Suprapubic skin (tissue), 4 donors: ENCODE measurements around the gene CRYL1. TPM values are rescaled to one million over a fixed set of nuclear protein-coding genes. Genes with fewer than 3 reads are reported as not detected.

ENCODE experiments used
- DNase-seq, 2 donors: peaks; one replicate each; pipeline ENCODE4 v3.0.0-alpha.2; 2019; ENCODE audit warnings: low spot score in 2 of 2
- H3K27ac ChIP-seq: fragments of 200-600 bp; sonication (generic); one replicate; pipeline ENCODE4 v1.5.1; 2019
- H3K27me3 ChIP-seq: fragments of 200-600 bp; sonication (generic); one replicate; pipeline ENCODE4 v1.5.1; 2019
- H3K36me3 ChIP-seq: fragments of 200-600 bp; sonication (generic); one replicate; pipeline ENCODE4 v1.5.1; 2019
- H3K4me1 ChIP-seq: fragments of 200-600 bp; sonication (generic); one replicate; pipeline ENCODE4 v1.5.1; 2019
- H3K4me3 ChIP-seq: fragments of 200-600 bp; sonication (generic); one replicate; pipeline ENCODE4 v1.5.1; 2019; ENCODE audit warnings: mild to moderate bottlenecking
- H3K9me3 ChIP-seq: fragments of 200-600 bp; sonication (generic); one replicate; pipeline ENCODE4 v1.5.1; 2019
- CTCF ChIP-seq, 2 donors: fragments of 200-600 bp in 1 of 2; fragments of 450-650 bp in 1 of 2; sonication (generic) in 1 of 2; IDR thresholded peaks; one replicate each; pipeline ENCODE4 v1.5.1; 2016 to 2019; ENCODE audit warnings: antibody characterized with exemption in 2 of 2, mild to moderate bottlenecking in 1 of 2, moderate library complexity in 1 of 2
- EP300 ChIP-seq: sonication (generic); formaldehyde crosslinking; IDR thresholded peaks from one replicate; pipeline ENCODE4 v1.6.1; 2017; ENCODE audit warnings: antibody characterized with exemption
- POLR2A ChIP-seq, 2 donors: fragments of 450-650 bp; IDR thresholded peaks; one replicate each; pipeline ENCODE4 v1.6.1; 2017; ENCODE audit warnings: antibody characterized with exemption in 2 of 2, mild to moderate bottlenecking in 2 of 2, moderate library complexity in 2 of 2
- POLR2AphosphoS5 ChIP-seq, 3 donors: sonication (generic); formaldehyde crosslinking; IDR thresholded peaks; one replicate each; pipeline ENCODE4 v1.6.1; 2017; ENCODE audit warnings: antibody characterized with exemption in 3 of 3
- WGBS: methylation state at CpG from one replicate; pipeline ENCODE4 v1.1.5; 2018; 5-methylcytosine and 5-hydroxymethylcytosine counted together
- total RNA-seq, 4 donors: library from RNA; depleted of rRNA; stranded (reverse); fragments of >200 nt; gene quantifications; one replicate each; pipeline ENCODE4 v1.1.0, GENCODE V29; 2016

The CRYL1 gene
- total RNA-seq, 4 donors from 2014 or later, result 15.9 to 20.1 (median 18.4) TPM

GRCh38 chr13:20567881-20568528 is 42.3 kb upstream of the CRYL1 start:
- no peaks in the 10 kb centered on the region for H3K9me3 ChIP-seq
- H3K4me1 ChIP-seq, result peaks cover 10% of the 10 kb centered on the region
- peak overlapping the region; percentile 78 for H3K4me3 ChIP-seq
- TF ChIP-seq POLR2A (IDR thresholded peaks at IDR 0.05) (no peak), POLR2AphosphoS5 (IDR thresholded peaks at IDR 0.05) (no peak), EP300 (no peak), CTCF (IDR thresholded peaks at IDR 0.05) (no peak)
- H3K36me3 ChIP-seq, result no peaks in the 10 kb centered on the region
- DNase-seq, result no peak
- 16% methylated on average over 9 of the region's 9 CpGs for WGBS
- peak overlapping the region; percentile 95 for H3K27ac ChIP-seq
- H3K27me3 ChIP-seq, result no peaks in the 10 kb centered on the region

GRCh38 chr13:20566898-20567874 is 41.5 kb upstream of the CRYL1 start, which contains the start of gene IFT88:
TSS of gene IFT88 (plus strand) at chr13:20567157. CDS start at chr13:20574386, 7,229 bp downstream.
- Histone ChIP-seq H3K27me3 (no peaks in the 10 kb centered on the region), H3K9me3 (no peaks in the 10 kb centered on the region), H3K4me1 (peaks cover 10% of the 10 kb centered on the region), H3K4me3 (peak within 1 kb of the TSS; percentile 78), H3K27ac (peak within 1 kb of the TSS; percentile 95), H3K36me3 (no peaks in the 10 kb centered on the region)
- DNase-seq, result peak; percentile 93
- TF ChIP-seq EP300 (no peak), CTCF (IDR thresholded peaks at IDR 0.05) (no peak), POLR2AphosphoS5 (IDR thresholded peaks at IDR 0.05) (peak in 1 of 3 donors; percentile 21), POLR2A (IDR thresholded peaks at IDR 0.05) (peak in 1 of 2 donors; percentile 63)
- under 1% methylated on average over 40 of the region's 74 CpGs for WGBS

- Histone ChIP-seq H3K4me3 (peak overlapping the region; percentile 78), H3K4me1 (peaks cover 10% of the 10 kb centered on the region), H3K27me3 (no peaks in the 10 kb centered on the region), H3K27ac (peak overlapping the region; percentile 95), H3K36me3 (no peaks in the 10 kb centered on the region), H3K9me3 (no peaks in the 10 kb centered on the region)
- TF ChIP-seq EP300, result no peak
- no peak for TF ChIP-seq POLR2AphosphoS5 (IDR thresholded peaks at IDR 0.05)
- no peak for TF ChIP-seq POLR2A (IDR thresholded peaks at IDR 0.05)
- TF ChIP-seq CTCF (IDR thresholded peaks at IDR 0.05), result no peak
- 2% methylated on average over 21 of the region's 21 CpGs for WGBS
- no peak for DNase-seq
These were observed 40.8 kb upstream of the CRYL1 start for GRCh38 chr13:20566468-20566897.

- TF ChIP-seq POLR2A (IDR thresholded peaks at IDR 0.05) (no peak), EP300 (no peak), POLR2AphosphoS5 (IDR thresholded peaks at IDR 0.05) (no peak), CTCF (IDR thresholded peaks at IDR 0.05) (no peak)
- Histone ChIP-seq H3K9me3 (no peaks in the 10 kb centered on the region), H3K4me1 (peaks cover 10% of the 10 kb centered on the region), H3K27me3 (no peaks in the 10 kb centered on the region), H3K27ac (no peak overlapping the region), H3K4me3 (no peak overlapping the region), H3K36me3 (no peaks in the 10 kb centered on the region)
- 92% methylated on average over 11 of the region's 11 CpGs for WGBS
- no peak for DNase-seq
These were observed 39.6 kb upstream of the CRYL1 start for GRCh38 chr13:20565115-20565736.
